ENCODE data around the gene FKBP3. TPM values are rescaled to one million over a fixed set of nuclear protein-coding genes. Genes with fewer than 3 reads are reported as not detected.
A peak's percentile ranks its signal among the peaks of the same experiment; 100 is the strongest.

FKBP3 gene
- total and polyA plus RNA-seq, 2 of the 13 experiments (the other 11 are each of a cell fraction or from before 2014, with no cell fraction given): 57.0 to 87.6 TPM

DNA sequence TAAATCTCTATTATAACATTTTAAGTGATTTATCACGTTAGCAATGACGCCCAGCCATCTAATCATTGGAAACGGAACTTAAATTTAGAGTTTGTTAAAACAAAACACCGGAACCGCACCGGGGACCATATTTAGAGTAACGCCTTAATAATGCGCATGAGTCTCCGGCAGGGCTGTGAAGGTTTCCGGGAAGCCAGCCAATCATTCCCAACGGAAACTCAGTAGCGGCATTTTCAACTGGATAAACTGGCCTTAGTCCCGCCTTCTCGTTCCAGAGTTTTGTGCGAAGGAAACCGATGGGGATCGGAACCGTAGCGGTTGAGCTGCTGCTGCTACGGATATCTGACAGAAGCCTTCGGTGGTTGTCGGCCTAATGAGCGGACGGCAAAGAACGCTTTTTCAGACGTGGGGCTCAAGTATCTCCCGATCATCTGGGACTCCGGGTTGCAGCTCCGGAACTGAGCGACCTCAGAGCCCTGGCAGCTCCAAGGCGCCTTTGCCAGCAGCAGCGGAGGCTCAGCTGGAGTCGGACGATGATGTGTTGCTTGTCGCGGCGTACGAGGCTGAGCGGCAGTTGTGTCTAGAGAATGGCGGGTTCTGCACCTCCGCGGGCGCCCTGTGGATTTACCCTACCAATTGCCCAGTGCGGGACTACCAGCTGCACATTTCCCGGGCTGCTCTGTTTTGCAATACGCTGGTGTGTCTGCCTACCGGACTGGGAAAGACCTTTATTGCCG is 1.5 kb upstream of the FKBP3 start, which contains the start of gene FANCM (continued):
- TF ChIP-seq, protein P1, sequence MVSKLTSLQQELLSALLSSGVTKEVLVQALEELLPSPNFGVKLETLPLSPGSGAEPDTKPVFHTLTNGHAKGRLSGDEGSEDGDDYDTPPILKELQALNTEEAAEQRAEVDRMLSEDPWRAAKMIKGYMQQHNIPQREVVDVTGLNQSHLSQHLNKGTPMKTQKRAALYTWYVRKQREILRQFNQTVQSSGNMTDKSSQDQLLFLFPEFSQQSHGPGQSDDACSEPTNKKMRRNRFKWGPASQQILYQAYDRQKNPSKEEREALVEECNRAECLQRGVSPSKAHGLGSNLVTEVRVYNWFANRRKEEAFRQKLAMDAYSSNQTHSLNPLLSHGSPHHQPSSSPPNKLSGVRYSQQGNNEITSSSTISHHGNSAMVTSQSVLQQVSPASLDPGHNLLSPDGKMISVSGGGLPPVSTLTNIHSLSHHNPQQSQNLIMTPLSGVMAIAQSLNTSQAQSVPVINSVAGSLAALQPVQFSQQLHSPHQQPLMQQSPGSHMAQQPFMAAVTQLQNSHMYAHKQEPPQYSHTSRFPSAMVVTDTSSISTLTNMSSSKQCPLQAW (CRISPR knock-in tag; IDR thresholded peaks at IDR 0.05): peak; percentile 50; the same call in 1 of the 2 replicates
- TF ChIP-seq FOXA3 (CRISPR knock-in tag; IDR thresholded peaks at IDR 0.05): peak; percentile 45; the same call in 1 of the 2 replicates
- no peak for TF ChIP-seq REXO4 (CRISPR knock-in tag; IDR thresholded peaks at IDR 0.05; ENCODE audit: borderline replicate concordance)
- TF ChIP-seq SPEN (CRISPR knock-in tag; IDR thresholded peaks at IDR 0.05; ENCODE audit: low read depth): peak; percentile 38; the same call in 1 of the 2 replicates
- TF ChIP-seq, protein P2, sequence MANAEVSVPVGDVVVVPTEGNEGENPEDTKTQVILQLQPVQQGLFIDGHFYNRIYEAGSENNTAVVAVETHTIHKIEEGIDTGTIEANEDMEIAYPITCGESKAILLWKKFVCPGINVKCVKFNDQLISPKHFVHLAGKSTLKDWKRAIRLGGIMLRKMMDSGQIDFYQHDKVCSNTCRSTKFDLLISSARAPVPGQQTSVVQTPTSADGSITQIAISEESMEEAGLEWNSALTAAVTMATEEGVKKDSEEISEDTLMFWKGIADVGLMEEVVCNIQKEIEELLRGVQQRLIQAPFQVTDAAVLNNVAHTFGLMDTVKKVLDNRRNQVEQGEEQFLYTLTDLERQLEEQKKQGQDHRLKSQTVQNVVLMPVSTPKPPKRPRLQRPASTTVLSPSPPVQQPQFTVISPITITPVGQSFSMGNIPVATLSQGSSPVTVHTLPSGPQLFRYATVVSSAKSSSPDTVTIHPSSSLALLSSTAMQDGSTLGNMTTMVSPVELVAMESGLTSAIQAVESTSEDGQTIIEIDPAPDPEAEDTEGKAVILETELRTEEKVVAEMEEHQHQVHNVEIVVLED (CRISPR knock-in tag; IDR thresholded peaks at IDR 0.05; ENCODE audit: borderline replicate concordance): peak; percentile 49; the same call in 1 of the 2 replicates
- no peak for TF ChIP-seq SP1 (IDR thresholded peaks at IDR 0.05)
- TF ChIP-seq SP1 (CRISPR knock-in tag; IDR thresholded peaks at IDR 0.05): no peak
- peak; percentile 64 for TF ChIP-seq IKZF4 (CRISPR knock-in tag; IDR thresholded peaks at IDR 0.05; ENCODE audit: borderline replicate concordance, low read depth, not compliant biosample characterization)
- TF ChIP-seq, protein P3, sequence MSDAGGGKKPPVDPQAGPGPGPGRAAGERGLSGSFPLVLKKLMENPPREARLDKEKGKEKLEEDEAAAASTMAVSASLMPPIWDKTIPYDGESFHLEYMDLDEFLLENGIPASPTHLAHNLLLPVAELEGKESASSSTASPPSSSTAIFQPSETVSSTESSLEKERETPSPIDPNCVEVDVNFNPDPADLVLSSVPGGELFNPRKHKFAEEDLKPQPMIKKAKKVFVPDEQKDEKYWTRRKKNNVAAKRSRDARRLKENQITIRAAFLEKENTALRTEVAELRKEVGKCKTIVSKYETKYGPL (CRISPR knock-in tag; IDR thresholded peaks at IDR 0.05): no peak
- no peak; the same call in 1 of the 2 replicates for TF ChIP-seq MIER3 (CRISPR knock-in tag; IDR thresholded peaks at IDR 0.05; ENCODE audit: borderline replicate concordance)
- TF ChIP-seq GATA4 (IDR thresholded peaks at IDR 0.05; ENCODE audit: borderline replicate concordance, low read depth): no peak
- TF ChIP-seq, protein P4, sequence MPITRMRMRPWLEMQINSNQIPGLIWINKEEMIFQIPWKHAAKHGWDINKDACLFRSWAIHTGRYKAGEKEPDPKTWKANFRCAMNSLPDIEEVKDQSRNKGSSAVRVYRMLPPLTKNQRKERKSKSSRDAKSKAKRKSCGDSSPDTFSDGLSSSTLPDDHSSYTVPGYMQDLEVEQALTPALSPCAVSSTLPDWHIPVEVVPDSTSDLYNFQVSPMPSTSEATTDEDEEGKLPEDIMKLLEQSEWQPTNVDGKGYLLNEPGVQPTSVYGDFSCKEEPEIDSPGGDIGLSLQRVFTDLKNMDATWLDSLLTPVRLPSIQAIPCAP (CRISPR knock-in tag; IDR thresholded peaks at IDR 0.05; ENCODE audit: low read depth): no peak
- 0 out of 2 replicates have a peak, but pooled peaks have one; percentile 37 for TF ChIP-seq ZNF607 (CRISPR knock-in tag; IDR thresholded peaks at IDR 0.05; ENCODE audit: borderline replicate concordance)
- TF ChIP-seq ISL2 (CRISPR knock-in tag; IDR thresholded peaks at IDR 0.05): 0 out of 2 replicates have a peak, but pooled peaks have one; percentile 36
- peak; percentile 49; the same call in 1 of the 2 replicates for TF ChIP-seq ARNT2 (CRISPR knock-in tag; IDR thresholded peaks at IDR 0.05; ENCODE audit: low read depth)
- TF ChIP-seq, protein P5, sequence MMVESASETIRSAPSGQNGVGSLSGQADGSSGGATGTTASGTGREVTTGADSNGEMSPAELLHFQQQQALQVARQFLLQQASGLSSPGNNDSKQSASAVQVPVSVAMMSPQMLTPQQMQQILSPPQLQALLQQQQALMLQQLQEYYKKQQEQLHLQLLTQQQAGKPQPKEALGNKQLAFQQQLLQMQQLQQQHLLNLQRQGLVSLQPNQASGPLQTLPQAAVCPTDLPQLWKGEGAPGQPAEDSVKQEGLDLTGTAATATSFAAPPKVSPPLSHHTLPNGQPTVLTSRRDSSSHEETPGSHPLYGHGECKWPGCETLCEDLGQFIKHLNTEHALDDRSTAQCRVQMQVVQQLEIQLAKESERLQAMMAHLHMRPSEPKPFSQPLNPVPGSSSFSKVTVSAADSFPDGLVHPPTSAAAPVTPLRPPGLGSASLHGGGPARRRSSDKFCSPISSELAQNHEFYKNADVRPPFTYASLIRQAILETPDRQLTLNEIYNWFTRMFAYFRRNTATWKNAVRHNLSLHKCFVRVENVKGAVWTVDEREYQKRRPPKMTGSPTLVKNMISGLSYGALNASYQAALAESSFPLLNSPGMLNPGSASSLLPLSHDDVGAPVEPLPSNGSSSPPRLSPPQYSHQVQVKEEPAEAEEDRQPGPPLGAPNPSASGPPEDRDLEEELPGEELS (CRISPR knock-in tag; IDR thresholded peaks at IDR 0.05): no peak
- no peak for TF ChIP-seq ZNF20 (CRISPR knock-in tag; IDR thresholded peaks at IDR 0.05)
